ENCODE measurements around the gene S100A14. TPM values are rescaled to one million over a fixed set of nuclear protein-coding genes. Genes with fewer than 3 reads are reported as not detected.
A peak's percentile ranks its signal among the peaks of the same experiment; 100 is the strongest.
"Not testable (repeated sequence)": the region's sequence is repeated elsewhere in the genome, so short reads cannot be mapped to it uniquely, and the experiment has no call there.

Gene S100A14
- total and polyA plus RNA-seq, 8 donors = 8.8 to 751 (median 51.5) TPM

- Histone ChIP-seq H3K27ac (peak overlapping the region in 2 of 5 donors; percentile 15 to 29), H3K9me3 (no peaks in the 10 kb centered on the region), H3K36me3 (peaks cover 74 to 88% (median 84%) of the 10 kb centered on the region in 4 donors), H3K27me3 (no peaks in the 10 kb centered on the region), H3K4me3 (no peak overlapping the region), H3K4me1 (peaks cover 9 to 83% (median 47%) of the 10 kb centered on the region in 4 donors)
- no peak for DNase-seq
- TF ChIP-seq CTCF (IDR thresholded peaks at IDR 0.05) = no peak
- TF ChIP-seq POLR2AphosphoS5 (IDR thresholded peaks at IDR 0.05) = no peak
- intact Hi-C loops (cut with DNase I; ENCODE audit: low total_unique reads) = no loop called here
These were observed 27.7 kb upstream of the S100A14 start for GRCh38 chr1:153643816-153644215.

- Histone ChIP-seq H3K27ac (no peak overlapping the region), H3K4me3 (no peak overlapping the region), H3K4me1 (peaks cover 2 to 82% (median 45%) of the 10 kb centered on the region in 4 donors), H3K27me3 (no peaks in the 10 kb centered on the region), H3K36me3 (peaks cover 81 to 95% (median 91%) of the 10 kb centered on the region in 4 donors), H3K9me3 (no peaks in the 10 kb centered on the region)
- no peak for DNase-seq
- WGBS, 5 donors = 87 to 92% (median 89%) methylated on average over 11 of the region's 11 CpGs
- intact Hi-C loops (cut with DNase I; ENCODE audit: low total_unique reads) = no loop called here
- no peak for TF ChIP-seq POLR2AphosphoS5 (IDR thresholded peaks at IDR 0.05)
- no peak for TF ChIP-seq EP300 (IDR thresholded peaks at IDR 0.05)
- TF ChIP-seq POLR2A (IDR thresholded peaks at IDR 0.05) = no peak
- no peak for TF ChIP-seq CTCF (IDR thresholded peaks at IDR 0.05)
These were observed 27.0 kb upstream of the S100A14 start for GRCh38 chr1:153643100-153643499.

GRCh38 chr1:153642161-153642560, 26.0 kb upstream of the S100A14 start:
- Histone ChIP-seq H3K4me1 (peaks cover 10 to 84% (median 50%) of the 10 kb centered on the region in 4 donors), H3K27me3 (no peaks in the 10 kb centered on the region), H3K27ac (peak overlapping the region in 1 of 5 donors; percentile 15), H3K36me3 (peaks cover 86 to 100% (median 100%) of the 10 kb centered on the region in 4 donors), H3K9me3 (no peaks in the 10 kb centered on the region), H3K4me3 (no peak overlapping the region)
- intact Hi-C loops (cut with DNase I; ENCODE audit: low total_unique reads) = no loop called here
- WGBS, 5 donors = 81 to 89% (median 86%) methylated on average over 11 of the region's 11 CpGs
- no peak for DNase-seq
- TF ChIP-seq CTCF (IDR thresholded peaks at IDR 0.05) (no peak), POLR2A (IDR thresholded peaks at IDR 0.05) (no peak)

GRCh38 chr1:153640861-153641260, 24.7 kb upstream of the S100A14 start:
- H3K4me1 ChIP-seq = peaks cover 23 to 85% (median 51%) of the 10 kb centered on the region in 4 donors
- no peak overlapping the region for H3K27ac ChIP-seq
- H3K27me3 ChIP-seq = no peaks in the 10 kb centered on the region
- intact Hi-C loops (cut with DNase I; ENCODE audit: low total_unique reads) = no loop called here
- 59 to 79% (median 70%) methylated on average over 6 of the region's 6 CpGs for WGBS, 5 donors
- H3K4me3 ChIP-seq = no peak overlapping the region
- no peak for TF ChIP-seq POLR2AphosphoS5 (IDR thresholded peaks at IDR 0.05)
- TF ChIP-seq POLR2A (IDR thresholded peaks at IDR 0.05) = no peak
- TF ChIP-seq CTCF (IDR thresholded peaks at IDR 0.05) = no peak
- no peak for TF ChIP-seq EP300 (IDR thresholded peaks at IDR 0.05)
- no peak for DNase-seq
- H3K9me3 ChIP-seq = no peaks in the 10 kb centered on the region
- peaks cover 90 to 100% (median 100%) of the 10 kb centered on the region in 4 donors for H3K36me3 ChIP-seq

- intact Hi-C loops (cut with DNase I; ENCODE audit: low total_unique reads); DNase-seq; H3K27me3 ChIP-seq; H3K4me3 ChIP-seq; H3K27ac ChIP-seq; H3K9me3 ChIP-seq: not testable (repeated sequence)
- peaks cover 85 to 97% (median 96%) of the 10 kb centered on the region in 4 donors for H3K36me3 ChIP-seq
- 88 to 99% (median 97%) methylated on average over 5 of the region's 5 CpGs for WGBS, 5 donors
- peaks cover 29 to 91% (median 58%) of the 10 kb centered on the region in 4 donors for H3K4me1 ChIP-seq
These were observed 24.1 kb upstream of the S100A14 start for GRCh38 chr1:153640213-153640612.

All from stomach (tissue), 9 donors.